ENCODE results near the gene SMG6. TPM values are rescaled to one million over a fixed set of nuclear protein-coding genes. Genes with fewer than 3 reads are reported as not detected.

The SMG6 gene
- total and polyA plus RNA-seq, 2 of the 13 experiments (the other 11 are each of a cell fraction or from before 2014, with no cell fraction given): 4.6 to 14.6 TPM

- TF ChIP-seq ZNF180 (CRISPR knock-in tag; IDR thresholded peaks at IDR 0.05; ENCODE audit: borderline replicate concordance, low read depth): no peak
- TF ChIP-seq MEF2D (CRISPR knock-in tag; IDR thresholded peaks at IDR 0.05): 0 out of 2 replicates have a peak, but pooled peaks have one; percentile 28
- no peak for TF ChIP-seq ZNF282 (IDR thresholded peaks at IDR 0.05; ENCODE audit: partially characterized antibody)
- 0 out of 2 replicates have a peak, but pooled peaks have one; percentile 23 for TF ChIP-seq HIC2 (CRISPR knock-in tag; IDR thresholded peaks at IDR 0.05; ENCODE audit: low read depth)
- TF ChIP-seq ZFP1 (CRISPR knock-in tag; IDR thresholded peaks at IDR 0.05): no peak
- no peak for TF ChIP-seq GRHL1 (CRISPR knock-in tag; conservative IDR thresholded peaks at IDR 0.05)
- TF ChIP-seq REST (IDR thresholded peaks at IDR 0.05; ENCODE audit: borderline replicate concordance in 1 of 2, low read depth in 1 of 2, low read length in 2 of 2): peak in 1 of 2 experiments; percentile 54; a peak in 1 of 4 replicates
- no peak for TF ChIP-seq ZNF468 (CRISPR knock-in tag; IDR thresholded peaks at IDR 0.05)
- TF ChIP-seq THYN1 (CRISPR knock-in tag; IDR thresholded peaks at IDR 0.05; ENCODE audit: borderline replicate concordance, low read depth): no peak; the same call in 1 of the 2 replicates
- peak; percentile 65; the same call in 1 of the 2 replicates for TF ChIP-seq ZNF547 (CRISPR knock-in tag; IDR thresholded peaks at IDR 0.05)
- no peak for TF ChIP-seq CAMTA2 (CRISPR knock-in tag; IDR thresholded peaks at IDR 0.05; ENCODE audit: borderline replicate concordance)
- TF ChIP-seq ZNF17 (CRISPR knock-in tag; IDR thresholded peaks at IDR 0.05): no peak
- TF ChIP-seq IRF1 (CRISPR knock-in tag; IDR thresholded peaks at IDR 0.05; ENCODE audit: low read depth): no peak
- TF ChIP-seq ZBTB25 (CRISPR knock-in tag; IDR thresholded peaks at IDR 0.05): peak; percentile 79
- peak; percentile 78; the same call in 1 of the 2 replicates for TF ChIP-seq ZZZ3 (CRISPR knock-in tag; IDR thresholded peaks at IDR 0.05; ENCODE audit: borderline replicate concordance)
Measured at GRCh38 chr17:2041561-2042389, 261.8 kb downstream of the SMG6 start, which contains the start of gene OVCA2 (continued).

Data from HepG2 (cell line).